Measurements from ENCODE around the gene CD2AP. TPM values are rescaled to one million over a fixed set of nuclear protein-coding genes. Genes with fewer than 3 reads are reported as not detected.

Gene CD2AP
- total RNA-seq, 2 donors from 2014 or later, result 27.1 to 29.1 TPM

GRCh38 chr6:47489995-47490394, 12.4 kb downstream of the CD2AP start:
- no peaks in the 10 kb centered on the region for H3K36me3 ChIP-seq

GRCh38 chr6:47490676-47491075, 13.1 kb downstream of the CD2AP start:
- no peak for DNase-seq (ENCODE audit: low spot score)
- Histone ChIP-seq H3K4me3 (no peak overlapping the region), H3K27ac (no peak overlapping the region), H3K36me3 (no peaks in the 10 kb centered on the region), H3K4me1 (ENCODE audit: control insufficient read depth in 1 of 2, low read depth in 2 of 2) (peaks cover 0 to 7% of the 10 kb centered on the region in 2 donors), H3K9me3 (no peaks in the 10 kb centered on the region), H3K27me3 (replicated peaks; ENCODE audit: insufficient read depth) (no peaks in the 10 kb centered on the region)
- no peak for TF ChIP-seq CTCF (IDR thresholded peaks at IDR 0.05)
- ATAC-seq (ENCODE audit: insufficient number of reproducible peaks, low FRiP score, low read depth), result no peak

More at GRCh38 chr6:47489995-47490394, 12.4 kb downstream of the CD2AP start:
- DNase-seq (ENCODE audit: low spot score) (no peak), ATAC-seq (ENCODE audit: insufficient number of reproducible peaks, low FRiP score, low read depth) (no peak)
- no peak overlapping the region for H3K4me3 ChIP-seq
- H3K9me3 ChIP-seq, result no peaks in the 10 kb centered on the region
- no peak for TF ChIP-seq CTCF (IDR thresholded peaks at IDR 0.05)
- H3K4me1 ChIP-seq (ENCODE audit: control insufficient read depth in 1 of 2, low read depth in 2 of 2), result peaks cover 0 to 8% of the 10 kb centered on the region in 2 donors
- no peak overlapping the region for H3K27ac ChIP-seq
- no peaks in the 10 kb centered on the region for H3K27me3 ChIP-seq (replicated peaks; ENCODE audit: insufficient read depth)

- no peak overlapping the region for H3K27ac ChIP-seq
- no peaks in the 10 kb centered on the region for H3K9me3 ChIP-seq
- DNase-seq (ENCODE audit: low spot score) (no peak), ATAC-seq (ENCODE audit: insufficient number of reproducible peaks, low FRiP score, low read depth) (no peak)
- H3K4me3 ChIP-seq, result no peak overlapping the region
- no peaks in the 10 kb centered on the region for H3K27me3 ChIP-seq (replicated peaks; ENCODE audit: insufficient read depth)
- peaks cover 6 to 7% of the 10 kb centered on the region in 2 donors for H3K4me1 ChIP-seq (ENCODE audit: control insufficient read depth in 1 of 2, low read depth in 2 of 2)
- no peak for TF ChIP-seq CTCF (IDR thresholded peaks at IDR 0.05)
- no peaks in the 10 kb centered on the region for H3K36me3 ChIP-seq
Measured at GRCh38 chr6:47492355-47492754, 14.8 kb downstream of the CD2AP start.

- H3K27ac ChIP-seq, result no peak overlapping the region
- TF ChIP-seq CTCF (IDR thresholded peaks at IDR 0.05), result no peak
- no peaks in the 10 kb centered on the region for H3K27me3 ChIP-seq (replicated peaks; ENCODE audit: insufficient read depth)
- DNase-seq (ENCODE audit: low spot score) (no peak), ATAC-seq (ENCODE audit: insufficient number of reproducible peaks, low FRiP score, low read depth) (no peak)
- H3K4me1 ChIP-seq (ENCODE audit: control insufficient read depth in 1 of 2, low read depth in 2 of 2), result peaks cover 7 to 12% of the 10 kb centered on the region in 2 donors
- no peak overlapping the region for H3K4me3 ChIP-seq
- H3K9me3 ChIP-seq, result no peaks in the 10 kb centered on the region
- H3K36me3 ChIP-seq, result no peaks in the 10 kb centered on the region
Measured at GRCh38 chr6:47495207-47495606, 17.6 kb downstream of the CD2AP start.

GRCh38 chr6:47495954-47496545, 18.5 kb downstream of the CD2AP start:
- H3K9me3 ChIP-seq, result no peaks in the 10 kb centered on the region
- ATAC-seq (ENCODE audit: insufficient number of reproducible peaks, low FRiP score, low read depth) (no peak), DNase-seq (ENCODE audit: low spot score) (no peak)
- TF ChIP-seq CTCF (IDR thresholded peaks at IDR 0.05), result no peak
- H3K36me3 ChIP-seq, result no peaks in the 10 kb centered on the region
- H3K4me3 ChIP-seq, result no peak overlapping the region
- no peak overlapping the region for H3K27ac ChIP-seq
- H3K27me3 ChIP-seq (replicated peaks; ENCODE audit: insufficient read depth), result no peaks in the 10 kb centered on the region
- peaks cover 7 to 12% of the 10 kb centered on the region in 2 donors for H3K4me1 ChIP-seq (ENCODE audit: control insufficient read depth in 1 of 2, low read depth in 2 of 2)

Measured in thoracic aorta (tissue), 2 donors.